ENCODE results near the gene TXNL4A.

TXNL4A gene

GRCh38 chr18:79924814-79925731 is 63.3 kb downstream of the TXNL4A start:
- no peaks in the 10 kb centered on the region for H3K79me2 ChIP-seq (ENCODE audit: insufficient read depth, low read length)

GRCh38 chr18:79923896-79924585 is 64.3 kb downstream of the TXNL4A start:
- H3K27ac ChIP-seq (ENCODE audit: low read depth, low read length) = no peak overlapping the region
- no peak overlapping the region for H3K4me2 ChIP-seq (ENCODE audit: low read depth, low read length, poor library complexity, severe bottlenecking)
- H3K9ac ChIP-seq (ENCODE audit: low read length) = no peak overlapping the region
- H3K9me3 ChIP-seq (ENCODE audit: insufficient read depth, low read length) = 0 out of 2 replicates have a peak, but pooled peaks cover 3% of the 10 kb centered on the region
- no peaks in the 10 kb centered on the region for H3K79me2 ChIP-seq (ENCODE audit: insufficient read depth, low read length)
- TF ChIP-seq CTCF (IDR thresholded peaks at IDR 0.05; ENCODE audit: insufficient read depth, low read length, poor library complexity, severe bottlenecking) = no peak
- TF ChIP-seq EZH2phosphoT487 (conservative IDR thresholded peaks at IDR 0.05; ENCODE audit: low read length) = no peak
- no peaks in the 10 kb centered on the region for H3K27me3 ChIP-seq (ENCODE audit: low read length)
- no peak overlapping the region for H3K4me3 ChIP-seq (ENCODE audit: insufficient read depth, low read length, poor library complexity, severe bottlenecking)
- peaks cover 2% of the 10 kb centered on the region; the same call in 1 of the 2 replicates for H3K36me3 ChIP-seq (ENCODE audit: low read length)
- H3F3A ChIP-seq (ENCODE audit: insufficient read depth) = no peaks in the 10 kb centered on the region; the same call in 1 of the 2 replicates
- H3K9me2 ChIP-seq (replicated peaks; ENCODE audit: insufficient read depth, low read length) = no peaks in the 10 kb centered on the region
- H4K20me1 ChIP-seq (ENCODE audit: low read depth, low read length) = no peaks in the 10 kb centered on the region
- no peak overlapping the region for H2AFZ ChIP-seq (ENCODE audit: low read depth, low read length, severe bottlenecking)

More at GRCh38 chr18:79924814-79925731, 63.3 kb downstream of the TXNL4A start:
- Histone ChIP-seq H3K9me2 (replicated peaks; ENCODE audit: insufficient read depth, low read length) (no peaks in the 10 kb centered on the region), H3K4me2 (ENCODE audit: low read depth, low read length, poor library complexity, severe bottlenecking) (no peak overlapping the region), H2AFZ (ENCODE audit: low read depth, low read length, severe bottlenecking) (no peak overlapping the region), H4K20me1 (ENCODE audit: low read depth, low read length) (no peaks in the 10 kb centered on the region), H3K9me3 (ENCODE audit: insufficient read depth, low read length) (peaks cover 13% of the 10 kb centered on the region; the same call in 1 of the 2 replicates), H3K27me3 (ENCODE audit: low read length) (no peaks in the 10 kb centered on the region), H3K36me3 (ENCODE audit: low read length) (peaks cover 13% of the 10 kb centered on the region), H3F3A (ENCODE audit: insufficient read depth) (no peaks in the 10 kb centered on the region; the same call in 1 of the 2 replicates), H3K27ac (ENCODE audit: low read depth, low read length) (no peak overlapping the region), H3K9ac (ENCODE audit: low read length) (no peak overlapping the region), H3K4me3 (ENCODE audit: insufficient read depth, low read length, poor library complexity, severe bottlenecking) (no peak overlapping the region)
- no peak for TF ChIP-seq EZH2phosphoT487 (conservative IDR thresholded peaks at IDR 0.05; ENCODE audit: low read length)
- no peak for TF ChIP-seq CTCF (IDR thresholded peaks at IDR 0.05; ENCODE audit: insufficient read depth, low read length, poor library complexity, severe bottlenecking)

DNA sequence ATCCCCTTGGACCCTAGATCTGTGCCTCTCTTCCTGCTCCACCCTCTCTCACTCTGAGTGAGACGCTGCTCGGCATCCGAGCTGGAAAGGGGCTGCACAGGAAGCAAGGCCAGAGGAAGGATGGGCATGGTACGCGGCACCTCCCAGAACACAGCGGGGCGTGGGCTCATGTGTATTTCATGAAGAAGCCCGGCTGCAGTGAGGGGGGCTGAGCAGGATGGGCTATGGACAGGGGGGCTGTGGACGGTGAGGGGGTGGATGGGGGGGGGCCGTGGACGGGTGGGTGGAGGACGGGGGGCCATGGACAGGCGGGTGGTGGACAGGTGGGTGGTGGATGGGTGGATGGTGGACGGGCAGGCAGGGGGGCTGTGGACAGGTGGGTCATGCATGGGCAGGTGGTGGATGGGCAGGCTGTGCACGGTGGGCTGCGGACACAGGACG is 65.4 kb downstream of the TXNL4A start:
- Histone ChIP-seq H3K27me3 (ENCODE audit: low read length) (no peaks in the 10 kb centered on the region), H2AFZ (ENCODE audit: low read depth, low read length, severe bottlenecking) (no peak overlapping the region), H3K4me2 (ENCODE audit: low read depth, low read length, poor library complexity, severe bottlenecking) (no peak overlapping the region), H3K36me3 (ENCODE audit: low read length) (no peaks in the 10 kb centered on the region), H3K4me3 (ENCODE audit: insufficient read depth, low read length, poor library complexity, severe bottlenecking) (no peak overlapping the region), H3K9me3 (ENCODE audit: insufficient read depth, low read length) (no peaks in the 10 kb centered on the region), H3K79me2 (ENCODE audit: insufficient read depth, low read length) (no peaks in the 10 kb centered on the region), H4K20me1 (ENCODE audit: low read depth, low read length) (no peaks in the 10 kb centered on the region), H3K9ac (ENCODE audit: low read length) (no peak overlapping the region), H3K9me2 (replicated peaks; ENCODE audit: insufficient read depth, low read length) (no peaks in the 10 kb centered on the region), H3F3A (ENCODE audit: insufficient read depth) (no peaks in the 10 kb centered on the region; the same call in 1 of the 2 replicates), H3K27ac (ENCODE audit: low read depth, low read length) (no peak overlapping the region)
- TF ChIP-seq CTCF (IDR thresholded peaks at IDR 0.05; ENCODE audit: insufficient read depth, low read length, poor library complexity, severe bottlenecking) (no peak), EZH2phosphoT487 (conservative IDR thresholded peaks at IDR 0.05; ENCODE audit: low read length) (no peak)

All from SU-DHL-6 (cell line).